Measurements from ENCODE around the gene FYB2.
"Not testable (repeated sequence)": the region's sequence is repeated elsewhere in the genome, so short reads cannot be mapped to it uniquely, and the experiment has no call there.

Gene FYB2

GRCh38 chr1:56795870-56796269 is 23.3 kb downstream of the FYB2 start:
- DNase-seq: no peak

- DNase-seq: no peak
Measured at GRCh38 chr1:56790036-56790435, 29.2 kb downstream of the FYB2 start.

- no peak for DNase-seq
Measured at GRCh38 chr1:56788588-56788987, 30.6 kb downstream of the FYB2 start.

GRCh38 chr1:56788102-56788501 is 31.1 kb downstream of the FYB2 start:
- no peak for DNase-seq

GRCh38 chr1:56787330-56787729 is 31.9 kb downstream of the FYB2 start:
- DNase-seq: no peak

GRCh38 chr1:56782773-56783172 is 36.4 kb downstream of the FYB2 start:
- no peak for DNase-seq

GRCh38 chr1:56780826-56781225 is 38.4 kb downstream of the FYB2 start:
- no peak for DNase-seq

- DNase-seq: no peak
Measured at GRCh38 chr1:56780128-56780750, 39.0 kb downstream of the FYB2 start.

GRCh38 chr1:56777972-56778371 is 41.2 kb downstream of the FYB2 start:
- DNase-seq: no peak

- DNase-seq: not testable (repeated sequence)
Measured at GRCh38 chr1:56774732-56775131, 44.5 kb downstream of the FYB2 start.

GRCh38 chr1:56774067-56774609 is 45.1 kb downstream of the FYB2 start:
- no peak for DNase-seq

- no peak for DNase-seq
Measured at GRCh38 chr1:56773341-56774066, 45.7 kb downstream of the FYB2 start.

GRCh38 chr1:56771717-56772116 is 47.5 kb downstream of the FYB2 start:
- DNase-seq: no peak

GRCh38 chr1:56758794-56759193 is 60.4 kb downstream of the FYB2 start:
- DNase-seq: no peak

GRCh38 chr1:56758135-56758534 is 61.1 kb downstream of the FYB2 start:
- no peak for DNase-seq

GRCh38 chr1:56755911-56756310 is 63.3 kb downstream of the FYB2 start:
- no peak for DNase-seq

- no peak for DNase-seq
Measured at GRCh38 chr1:56754708-56755479, 64.3 kb downstream of the FYB2 start.

GRCh38 chr1:56745231-56745630 is 74.0 kb downstream of the FYB2 start:
- DNase-seq: no peak

- DNase-seq: no peak
Measured at GRCh38 chr1:56728964-56729363, 90.2 kb downstream of the FYB2 start.

- DNase-seq: no peak
Measured at GRCh38 chr1:56726706-56727105, 92.5 kb downstream of the FYB2 start.

- no peak for DNase-seq
Measured at GRCh38 chr1:56719171-56719570, 100.0 kb downstream of the FYB2 start.

- no peak for DNase-seq
Measured at GRCh38 chr1:56715156-56715555, 104.0 kb downstream of the FYB2 start.

GRCh38 chr1:56713112-56713511 is 106.1 kb downstream of the FYB2 start:
- no peak for DNase-seq

- DNase-seq: no peak
Measured at GRCh38 chr1:56712150-56712549, 107.1 kb downstream of the FYB2 start.
